Body of pancreas (tissue), 4 donors: Measurements from ENCODE around the gene FASTK.
A peak's percentile ranks its signal among the peaks of the same experiment; 100 is the strongest.

Experiments used
- CTCF ChIP-seq, 7 experiments: fragments of 450-650 bp in 4 of 7; fragments of 200-600 bp in 3 of 7; sonication (generic) in 3 of 7; IDR thresholded peaks; one replicate each; pipeline ENCODE4 v1.5.1; 2016 to 2019; ENCODE audit warnings: antibody characterized with exemption in 7 of 7
- POLR2A ChIP-seq, 3 donors: fragments of 450-650 bp; IDR thresholded peaks; one replicate each; pipeline ENCODE4 v1.6.1; 2016; ENCODE audit warnings: antibody characterized with exemption in 3 of 3, mild to moderate bottlenecking in 2 of 3

GRCh38 chr7:151083071-151083823 lies 2.6 kb upstream of the FASTK start, which contains the start of gene TMUB1:
- peak in 2 of 3 donors; percentile 25 to 54 for TF ChIP-seq POLR2A (IDR thresholded peaks at IDR 0.05)
- no peak for TF ChIP-seq CTCF (IDR thresholded peaks at IDR 0.05)
